ENCODE results near the gene DNAH3.
"Not testable (repeated sequence)": the region's sequence is repeated elsewhere in the genome, so short reads cannot be mapped to it uniquely, and the experiment has no call there.

The DNAH3 gene

GRCh38 chr16:21167929-21168602, 17.4 kb upstream of the DNAH3 start:
- DNase-seq = no peak

GRCh38 chr16:21167360-21167759, 16.7 kb upstream of the DNAH3 start:
- DNase-seq = no peak

- DNase-seq = no peak
Measured at GRCh38 chr16:21166561-21166961, 15.9 kb upstream of the DNAH3 start.

- DNase-seq = no peak
Measured at GRCh38 chr16:21164521-21165168, 14.0 kb upstream of the DNAH3 start.

GRCh38 chr16:21163576-21163975, 12.9 kb upstream of the DNAH3 start:
- DNase-seq = no peak

- no peak for DNase-seq
Measured at GRCh38 chr16:21162661-21163151, 12.1 kb upstream of the DNAH3 start.

- no peak for DNase-seq
Measured at GRCh38 chr16:21161211-21161610, 10.6 kb upstream of the DNAH3 start.

GRCh38 chr16:21160276-21160675, 9.6 kb upstream of the DNAH3 start:
- no peak for DNase-seq

GRCh38 chr16:21159281-21159951, 8.8 kb upstream of the DNAH3 start:
- no peak for DNase-seq

GRCh38 chr16:21158208-21159110, 7.8 kb upstream of the DNAH3 start, which contains the start of gene LDAF1:
LDAF1 (plus strand) TSS chr16:21158674; CDS start chr16:21161183, 2,509 bp downstream.
- DNase-seq = peak; percentile 64

- DNase-seq = no peak
Measured at GRCh38 chr16:21157632-21158031, 7.0 kb upstream of the DNAH3 start.

GRCh38 chr16:21156767-21157467, 6.3 kb upstream of the DNAH3 start:
- no peak for DNase-seq

GRCh38 chr16:21156011-21156410, 5.4 kb upstream of the DNAH3 start:
- DNase-seq = not testable (repeated sequence)

GRCh38 chr16:21153124-21153729, 2.6 kb upstream of the DNAH3 start:
- DNase-seq = not testable (repeated sequence)

- not testable (repeated sequence) for DNase-seq
Measured at GRCh38 chr16:21152160-21153030, 1.7 kb upstream of the DNAH3 start.

GRCh38 chr16:21145738-21146137, 4.9 kb downstream of the DNAH3 start:
- DNase-seq = no peak

- DNase-seq = no peak
Measured at GRCh38 chr16:21134053-21134452, 16.6 kb downstream of the DNAH3 start.

GRCh38 chr16:21130811-21131210, 19.8 kb downstream of the DNAH3 start:
- DNase-seq = no peak

- no peak for DNase-seq
Measured at GRCh38 chr16:21128991-21129390, 21.7 kb downstream of the DNAH3 start.

- no peak for DNase-seq
Measured at GRCh38 chr16:21126518-21126917, 24.1 kb downstream of the DNAH3 start.

- DNase-seq = no peak
Measured at GRCh38 chr16:21125191-21125590, 25.5 kb downstream of the DNAH3 start.

All from activated CD4-positive, alpha-beta T cell treated with anti-CD3 and anti-CD28 coated beads for 1 hour (primary cell).